CD14-positive monocyte (primary cell): ENCODE results near the gene BNC2. TPM values are rescaled to one million over a fixed set of nuclear protein-coding genes. Genes with fewer than 3 reads are reported as not detected.

ENCODE experiments used
- DNase-seq, 3 donors: peaks; one replicate each; pipeline ENCODE4 v3.0.0-alpha.2; 2011 to 2022
- H2AFZ ChIP-seq: 2 replicates; pipeline ENCODE4 v1.6.0; 2012; ENCODE audit warnings: mild to moderate bottlenecking, low read depth, low read length, inconsistent platforms; ENCODE audit not compliant: insufficient read depth, poor library complexity, severe bottlenecking
- H3K27ac ChIP-seq, 2 donors: 1 replicate in 1 of 2; 2 replicates in 1 of 2; pipeline ENCODE4 v1.5.1; 2012 to 2013; ENCODE audit warnings: low read length in 2 of 2, control low read depth in 1 of 2, inconsistent platforms in 1 of 2, low read depth in 1 of 2, mild to moderate bottlenecking in 1 of 2
- H3K27me3 ChIP-seq, 2 donors: one replicate each; pipeline versions ENCODE4 v1.6.0 to v1.6.1; 2011 to 2013; ENCODE audit warnings: low read length in 2 of 2; ENCODE audit not compliant: control insufficient read depth in 2 of 2, insufficient read depth in 2 of 2
- H3K36me3 ChIP-seq, 2 donors: replicated peaks in 1 of 2; 1 replicate in 1 of 2; 2 replicates in 1 of 2; pipeline versions ENCODE4 v1.5.1 to v1.6.1; 2012 to 2013; ENCODE audit warnings: low read length in 2 of 2, control low read depth in 1 of 2, inconsistent platforms in 1 of 2, mild to moderate bottlenecking in 1 of 2; ENCODE audit not compliant: insufficient read depth in 2 of 2, control insufficient read depth in 1 of 2
- H3K4me1 ChIP-seq, 2 donors: 1 replicate in 1 of 2; 2 replicates in 1 of 2; pipeline versions ENCODE4 v1.5.1 to v1.6.1; 2012 to 2013; ENCODE audit warnings: low read length in 2 of 2, control low read depth in 1 of 2, inconsistent platforms in 1 of 2, mild to moderate bottlenecking in 1 of 2, moderate library complexity in 1 of 2; ENCODE audit not compliant: insufficient read depth in 2 of 2, control insufficient read depth in 1 of 2
- H3K4me2 ChIP-seq: replicated peaks from 2 replicates; pipeline ENCODE3; 2012; ENCODE audit warnings: low read length, moderate library complexity, mild to moderate bottlenecking; ENCODE audit not compliant: poor library complexity, severe bottlenecking; ENCODE audit errors: extremely low read depth
- H3K4me3 ChIP-seq, 3 experiments: fragments of 200-600 bp in 1 of 3; sonication (generic) in 1 of 3; replicated peaks in 1 of 3; 1 replicate in 2 of 3; 2 replicates in 1 of 3; pipeline ENCODE4 v1.5.1; 2011 to 2013; ENCODE audit warnings: low read length in 3 of 3, mild to moderate bottlenecking in 3 of 3, control low read depth in 2 of 3, low read depth in 2 of 3, inconsistent platforms in 1 of 3, moderate library complexity in 1 of 3
- H3K79me2 ChIP-seq: 2 replicates; pipeline ENCODE4 v1.6.0; 2012; ENCODE audit warnings: mild to moderate bottlenecking, control low read depth, inconsistent platforms, low read length, moderate library complexity; ENCODE audit not compliant: insufficient read depth
- H3K9ac ChIP-seq: 2 replicates; pipeline ENCODE4 v1.6.0; 2017; ENCODE audit warnings: low read length, mild to moderate bottlenecking; ENCODE audit not compliant: insufficient read depth, poor library complexity, severe bottlenecking
- H3K9me3 ChIP-seq, 2 donors: replicated peaks in 1 of 2; 1 replicate in 1 of 2; 2 replicates in 1 of 2; pipeline versions ENCODE4 v1.5.1 to v1.6.1; 2012 to 2013; ENCODE audit warnings: low read length in 2 of 2, control low read depth in 1 of 2; ENCODE audit not compliant: control insufficient read depth in 1 of 2, insufficient read depth in 1 of 2
- H4K20me1 ChIP-seq: 2 replicates; pipeline ENCODE4 v1.6.0; 2012; ENCODE audit warnings: mild to moderate bottlenecking, low read length, control low read depth, moderate library complexity; ENCODE audit not compliant: insufficient read depth
- H3K27ac Mint-ChIP-seq, 7 donors: one replicate each; pipeline ENCODE4 v1.8.0; 2020; ENCODE audit warnings: mild to moderate bottlenecking in 7 of 7, mixed read lengths in 7 of 7, moderate library complexity in 6 of 7, inconsistent platforms in 2 of 7
- H3K27me3 Mint-ChIP-seq, 3 donors: one replicate each; pipeline ENCODE4 v1.8.0; 2021 to 2022; ENCODE audit warnings: low read depth in 3 of 3, mild to moderate bottlenecking in 3 of 3, mixed read lengths in 3 of 3, moderate library complexity in 3 of 3, inconsistent platforms in 1 of 3
- H3K36me3 Mint-ChIP-seq, 2 donors: one replicate each; pipeline ENCODE4 v1.8.0; 2020; ENCODE audit warnings: mixed read lengths in 2 of 2, inconsistent platforms in 1 of 2, mild to moderate bottlenecking in 1 of 2
- H3K4me1 Mint-ChIP-seq: one replicate; pipeline ENCODE4 v1.8.0; 2020; ENCODE audit warnings: mild to moderate bottlenecking, mixed read lengths
- H3K4me3 Mint-ChIP-seq, 2 donors: one replicate each; pipeline ENCODE4 v1.8.0; 2020; ENCODE audit warnings: mild to moderate bottlenecking in 2 of 2, mixed read lengths in 2 of 2, moderate library complexity in 1 of 2
- H3K9me3 Mint-ChIP-seq, 7 donors: one replicate each; pipeline ENCODE4 v1.8.0; 2020 to 2022; ENCODE audit warnings: mixed read lengths in 7 of 7, mild to moderate bottlenecking in 6 of 7, moderate library complexity in 6 of 7, inconsistent platforms in 2 of 7
- CTCF ChIP-seq: fragments of 200-600 bp; IDR thresholded peaks from one replicate; pipeline ENCODE4 v1.8.0; 2022; ENCODE audit warnings: antibody characterized with exemption, mild to moderate bottlenecking
- WGBS: methylation state at CpG from one replicate; pipeline ENCODE4 v1.1.5; 2013; ENCODE audit warnings: missing lambda C conversion rate; ENCODE audit not compliant: insufficient coverage; 5-methylcytosine and 5-hydroxymethylcytosine counted together
- intact Hi-C, 2 donors: fragments of 100-400 bp; cut with micrococcal nuclease; formaldehyde crosslinking; loops; one replicate each; pipeline versions ENCODE4 v1.15.0 to v1.15.1; 2023
- polyA plus RNA-seq, 3 donors: library from polyadenylated mRNA; depleted of rRNA in 1 of 3; unstranded in 2 of 3; stranded (reverse) in 1 of 3; fragments of 300-500 nt in 2 of 3; fragments of >200 nt in 1 of 3; fragmentation: Illumina TruSeq in 2 of 3; gene quantifications; 1 replicate in 2 of 3; 2 replicates in 1 of 3; pipeline ENCODE4 v1.2.3, GENCODE V29; 2012 to 2021

Gene BNC2
- polyA plus RNA-seq, 3 donors, result 0.01 TPM; not detected in 2

GRCh38 chr9:16543225-16543624, 327.2 kb downstream of the BNC2 start:
- no peak overlapping the region for H3K9ac ChIP-seq
- H3K79me2 ChIP-seq, result no peaks in the 10 kb centered on the region
- no peak overlapping the region for H3K4me3 ChIP-seq
- DNase-seq, result no peak
- no peak overlapping the region for H3K27ac ChIP-seq
- Mint-ChIP-seq H3K4me3 (no peak overlapping the region), H3K4me1 (no peaks in the 10 kb centered on the region), H3K27ac (no peak overlapping the region), H3K27me3 (peaks cover 0 to 2% (median 2%) of the 10 kb centered on the region in 3 donors), H3K36me3 (no peaks in the 10 kb centered on the region), H3K9me3 (peaks cover 0 to 1% (median 0%) of the 10 kb centered on the region in 7 donors)
- H3K4me2 ChIP-seq, result no peak overlapping the region
- no peaks in the 10 kb centered on the region for H3K4me1 ChIP-seq
- H3K9me3 ChIP-seq, result no peaks in the 10 kb centered on the region
- no CpG with 5 or more reads among the region's 3 CpGs for WGBS
- H4K20me1 ChIP-seq, result no peaks in the 10 kb centered on the region
- H2AFZ ChIP-seq, result no peak overlapping the region
- no peaks in the 10 kb centered on the region for H3K27me3 ChIP-seq
- H3K36me3 ChIP-seq, result no peaks in the 10 kb centered on the region
- intact Hi-C loops, result no loop called here
- no peak for TF ChIP-seq CTCF

GRCh38 chr9:16542290-16542689, 328.2 kb downstream of the BNC2 start:
- H3K36me3 Mint-ChIP-seq, result no peaks in the 10 kb centered on the region
- peaks cover 0 to 1% (median 0%) of the 10 kb centered on the region in 7 donors for H3K9me3 Mint-ChIP-seq
- Histone ChIP-seq H3K4me3 (no peak overlapping the region), H3K27ac (no peak overlapping the region), H2AFZ (no peak overlapping the region), H3K4me2 (no peak overlapping the region), H4K20me1 (no peaks in the 10 kb centered on the region), H3K79me2 (no peaks in the 10 kb centered on the region), H3K27me3 (no peaks in the 10 kb centered on the region), H3K36me3 (no peaks in the 10 kb centered on the region), H3K9ac (no peak overlapping the region), H3K9me3 (no peaks in the 10 kb centered on the region), H3K4me1 (no peaks in the 10 kb centered on the region)
- DNase-seq, result no peak
- intact Hi-C loops, result no loop called here
- no peak for TF ChIP-seq CTCF
- H3K4me1 Mint-ChIP-seq, result no peaks in the 10 kb centered on the region
- H3K27ac Mint-ChIP-seq, result no peak overlapping the region
- WGBS, result 89% methylated on average over 1 of the region's 1 CpG
- H3K4me3 Mint-ChIP-seq, result no peak overlapping the region
- H3K27me3 Mint-ChIP-seq, result peaks cover 0 to under 1% (median 0%) of the 10 kb centered on the region in 3 donors
